Activated CD4-positive, alpha-beta T cell treated with anti-CD3 and anti-CD28 coated beads, Interleukin-2, amount 50 U/mL, for 4 hours (primary cell): ENCODE results near the gene ARF4.
A peak's percentile ranks its signal among the peaks of the same experiment; 100 is the strongest.
"Not testable (repeated sequence)": the region's sequence is repeated elsewhere in the genome, so short reads cannot be mapped to it uniquely, and the experiment has no call there.

ENCODE experiments used
- DNase-seq, 2 experiments: peaks; one replicate each; pipeline ENCODE4 v3.0.0-alpha.2; 2020

Gene ARF4

GRCh38 chr3:57597127-57597923 lies at the start of gene ARF4:
ARF4 (minus strand) TSS chr3:57597344; CDS start chr3:57597140, 204 bp downstream.
- peak; percentile 98 to 99 for DNase-seq

GRCh38 chr3:57646723-57647122 lies 49.6 kb upstream of the ARF4 start:
- no peak for DNase-seq

GRCh38 chr3:57644740-57645139 lies 47.6 kb upstream of the ARF4 start:
- DNase-seq: no peak

GRCh38 chr3:57637391-57637790 lies 40.2 kb upstream of the ARF4 start:
- no peak for DNase-seq

GRCh38 chr3:57634259-57634658 lies 37.1 kb upstream of the ARF4 start:
- DNase-seq: not testable (repeated sequence)

GRCh38 chr3:57627976-57628375 lies 30.8 kb upstream of the ARF4 start:
- DNase-seq: no peak

GRCh38 chr3:57624801-57625200 lies 27.7 kb upstream of the ARF4 start:
- no peak for DNase-seq

GRCh38 chr3:57622362-57622761 lies 25.2 kb upstream of the ARF4 start:
- DNase-seq: no peak

GRCh38 chr3:57617739-57618138 lies 20.6 kb upstream of the ARF4 start:
- DNase-seq: no peak

- DNase-seq: no peak
Measured at GRCh38 chr3:57616233-57616632, 19.1 kb upstream of the ARF4 start.

GRCh38 chr3:57611870-57612269 lies 14.7 kb upstream of the ARF4 start:
- DNase-seq: not testable (repeated sequence)

GRCh38 chr3:57605683-57606082 lies 8.5 kb upstream of the ARF4 start:
- no peak for DNase-seq

GRCh38 chr3:57604971-57605370 lies 7.8 kb upstream of the ARF4 start:
- DNase-seq: no peak

GRCh38 chr3:57600195-57600594 lies 3.1 kb upstream of the ARF4 start:
- DNase-seq: no peak

- no peak for DNase-seq
Measured at GRCh38 chr3:57598765-57599360, 1.7 kb upstream of the ARF4 start.

- DNase-seq: peak in 1 of 2 experiments; percentile 33
Measured at GRCh38 chr3:57596495-57597126, 533 bp downstream of the ARF4 start.

GRCh38 chr3:57594576-57594975 lies 2.6 kb downstream of the ARF4 start:
- DNase-seq: no peak

- DNase-seq: no peak
Measured at GRCh38 chr3:57594144-57594543, 3.0 kb downstream of the ARF4 start.

- DNase-seq: no peak
Measured at GRCh38 chr3:57592306-57592705, 4.8 kb downstream of the ARF4 start.

- no peak for DNase-seq
Measured at GRCh38 chr3:57587905-57588304, 9.2 kb downstream of the ARF4 start.

- no peak for DNase-seq
Measured at GRCh38 chr3:57586778-57587177, 10.4 kb downstream of the ARF4 start.

- no peak for DNase-seq
Measured at GRCh38 chr3:57583544-57583943, 13.6 kb downstream of the ARF4 start.

- DNase-seq: no peak
Measured at GRCh38 chr3:57582474-57583168, 14.5 kb downstream of the ARF4 start.
